GM19035 (cell line): ENCODE results near the gene TTI1.

Source experiments
- ATAC-seq: cut with Tn5 transposase; IDR thresholded peaks from one replicate; pipeline ENCODE4 v1.9.1; 2021; ENCODE audit not compliant: unreplicated experiment

Gene TTI1

GRCh38 chr20:38055294-38055693 is 22.0 kb upstream of the TTI1 start:
- ATAC-seq: no peak

- ATAC-seq: no peak
Observed at GRCh38 chr20:38054647-38055046, 21.4 kb upstream of the TTI1 start.

GRCh38 chr20:38052870-38053269 is 19.6 kb upstream of the TTI1 start:
- no peak for ATAC-seq

GRCh38 chr20:38050686-38051085 is 17.4 kb upstream of the TTI1 start:
- ATAC-seq: no peak

- ATAC-seq: no peak
Observed at GRCh38 chr20:38049800-38050199, 16.5 kb upstream of the TTI1 start.

GRCh38 chr20:38046572-38046971 is 13.3 kb upstream of the TTI1 start:
- ATAC-seq: no peak

GRCh38 chr20:38044685-38045084 is 11.4 kb upstream of the TTI1 start:
- ATAC-seq: no peak

- no peak for ATAC-seq
Observed at GRCh38 chr20:38043512-38044300, 10.4 kb upstream of the TTI1 start.

GRCh38 chr20:38040276-38040675 is 7.0 kb upstream of the TTI1 start:
- no peak for ATAC-seq

- no peak for ATAC-seq
Observed at GRCh38 chr20:38036366-38036765, 3.1 kb upstream of the TTI1 start.

GRCh38 chr20:38034961-38035360 is 1.7 kb upstream of the TTI1 start:
- no peak for ATAC-seq

GRCh38 chr20:38034108-38034649 is 923 bp upstream of the TTI1 start:
- ATAC-seq: peak; percentile 8

- ATAC-seq: peak; percentile 50
Observed at GRCh38 chr20:38032585-38033329, 499 bp downstream of the TTI1 start.

- ATAC-seq: no peak
Observed at GRCh38 chr20:38031957-38032356, 1.3 kb downstream of the TTI1 start.

GRCh38 chr20:38029453-38029852 is 3.8 kb downstream of the TTI1 start:
- ATAC-seq: no peak

- no peak for ATAC-seq
Observed at GRCh38 chr20:38024496-38024895, 8.8 kb downstream of the TTI1 start.

GRCh38 chr20:38023181-38024001 is 9.9 kb downstream of the TTI1 start:
- ATAC-seq: no peak

- ATAC-seq: no peak
Observed at GRCh38 chr20:38021087-38021772, 12.0 kb downstream of the TTI1 start.

- ATAC-seq: no peak
Observed at GRCh38 chr20:38018385-38018784, 14.9 kb downstream of the TTI1 start.

- no peak for ATAC-seq
Observed at GRCh38 chr20:38017959-38018358, 15.3 kb downstream of the TTI1 start.

- ATAC-seq: no peak
Observed at GRCh38 chr20:38013887-38014286, 19.4 kb downstream of the TTI1 start.
